HEK293T (cell line): ENCODE measurements around the gene CAPN11.

Experiments
- ARNT ChIP-seq: fragments of 450-650 bp; IDR thresholded peaks from 2 replicates; pipeline ENCODE4 v1.6.1; 2017; ENCODE audit warnings: mild to moderate bottlenecking
- ELF4 ChIP-seq: fragments of 450-650 bp; IDR thresholded peaks from 2 replicates; pipeline ENCODE4 v1.6.1; 2017; ENCODE audit warnings: antibody characterized with exemption
- FOXA1 ChIP-seq: fragments of 450-650 bp; IDR thresholded peaks from 2 replicates; pipeline ENCODE4 v1.6.1; 2016; ENCODE audit warnings: mild to moderate bottlenecking
- NFRKB ChIP-seq: fragments of 450-650 bp; IDR thresholded peaks from 2 replicates; pipeline ENCODE4 v1.6.1; 2016; ENCODE audit warnings: mild to moderate bottlenecking, moderate library complexity
- SUZ12 ChIP-seq: fragments of 450-650 bp; IDR thresholded peaks from 2 replicates; pipeline ENCODE4 v1.6.1; 2016; ENCODE audit warnings: mild to moderate bottlenecking
- TF ChIP-seq, protein P1 (sequence below): fragments of 450-650 bp; IDR thresholded peaks from 2 replicates; pipeline ENCODE4 v1.6.1; 2016

DNA sequence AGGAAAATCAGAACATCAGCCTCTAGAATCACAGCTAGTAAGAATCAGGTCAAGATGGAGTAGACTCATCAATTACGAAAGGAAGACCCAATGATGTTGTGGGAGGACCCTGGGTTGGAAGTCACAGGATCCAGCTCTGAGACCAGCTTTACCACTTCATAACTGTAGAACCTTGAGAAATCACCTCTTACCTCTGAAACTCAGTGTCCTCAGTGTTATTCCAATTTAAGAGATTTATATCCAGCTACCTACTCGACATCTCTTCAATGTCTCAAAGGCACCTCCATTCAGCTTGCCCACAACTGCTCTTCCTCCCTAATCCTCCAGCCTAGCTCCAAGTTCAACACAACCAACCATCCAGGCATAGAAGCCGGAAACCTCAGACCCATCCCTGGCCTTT lies 47.7 kb upstream of the CAPN11 start:
- TF ChIP-seq ELF4: no peak
- no peak for TF ChIP-seq FOXA1
- no peak for TF ChIP-seq ARNT
- TF ChIP-seq, protein P1, sequence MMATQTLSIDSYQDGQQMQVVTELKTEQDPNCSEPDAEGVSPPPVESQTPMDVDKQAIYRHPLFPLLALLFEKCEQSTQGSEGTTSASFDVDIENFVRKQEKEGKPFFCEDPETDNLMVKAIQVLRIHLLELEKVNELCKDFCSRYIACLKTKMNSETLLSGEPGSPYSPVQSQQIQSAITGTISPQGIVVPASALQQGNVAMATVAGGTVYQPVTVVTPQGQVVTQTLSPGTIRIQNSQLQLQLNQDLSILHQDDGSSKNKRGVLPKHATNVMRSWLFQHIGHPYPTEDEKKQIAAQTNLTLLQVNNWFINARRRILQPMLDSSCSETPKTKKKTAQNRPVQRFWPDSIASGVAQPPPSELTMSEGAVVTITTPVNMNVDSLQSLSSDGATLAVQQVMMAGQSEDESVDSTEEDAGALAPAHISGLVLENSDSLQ: no peak
- TF ChIP-seq SUZ12: no peak
- no peak for TF ChIP-seq NFRKB
